HG03025 (cell line): ENCODE data around the gene EGLN3.
A peak's percentile ranks its signal among the peaks of the same experiment; 100 is the strongest.
"Not testable (repeated sequence)": the region's sequence is repeated elsewhere in the genome, so short reads cannot be mapped to it uniquely, and the experiment has no call there.

Experiments used
- ATAC-seq: cut with Tn5 transposase; IDR thresholded peaks from one replicate; pipeline ENCODE4 v1.9.1; 2021; ENCODE audit warnings: mild to moderate bottlenecking, moderate library complexity; ENCODE audit not compliant: unreplicated experiment, low FRiP score

The EGLN3 gene

DNA sequence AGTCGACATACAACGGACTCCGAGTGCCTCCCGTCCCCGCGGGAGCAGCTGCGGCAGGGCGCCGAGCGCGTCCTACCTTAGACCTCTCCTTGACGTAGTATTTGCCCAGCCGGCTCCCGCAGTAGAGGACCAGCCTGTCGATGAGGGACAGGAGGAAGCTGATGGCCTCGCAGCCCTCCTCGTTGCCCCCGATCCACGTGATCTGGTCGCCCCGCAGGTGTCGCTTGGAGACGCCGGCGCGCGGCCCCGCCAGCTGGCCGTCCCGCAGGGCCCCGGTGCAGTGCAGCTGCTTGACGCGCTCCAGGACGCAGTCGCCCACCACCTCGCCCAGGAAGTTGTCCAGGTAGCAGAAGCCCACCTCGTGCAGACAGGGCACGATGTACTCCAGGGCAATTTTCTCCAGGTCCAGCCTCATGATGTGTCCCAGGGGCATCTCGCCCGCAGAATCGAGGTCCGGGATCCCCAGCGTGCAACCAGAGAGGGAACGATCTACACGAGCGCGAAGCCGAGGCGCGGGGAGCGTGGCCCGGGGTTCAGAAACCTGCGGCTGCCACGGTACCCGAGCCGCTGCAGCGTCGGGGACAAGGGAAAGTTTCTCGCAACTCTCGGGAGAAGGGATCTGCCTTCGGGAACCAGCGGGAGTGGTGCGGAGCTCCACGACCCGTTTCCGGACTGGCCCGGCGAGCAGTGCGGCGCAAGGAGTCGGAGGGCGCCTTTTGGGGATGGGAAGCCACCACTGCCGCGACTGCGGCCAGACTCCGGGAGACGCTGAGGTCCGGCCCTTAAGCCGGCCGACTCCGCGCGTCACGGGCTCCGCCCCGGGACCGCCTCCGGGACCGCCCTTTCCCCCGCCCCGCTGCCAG, at the start of gene EGLN3:
TSS of gene EGLN3 (minus strand) at position 755 of the 863 bp plus-strand sequence. CDS start at position 433, 322 bp downstream.
- peak; percentile 67 for ATAC-seq

DNA sequence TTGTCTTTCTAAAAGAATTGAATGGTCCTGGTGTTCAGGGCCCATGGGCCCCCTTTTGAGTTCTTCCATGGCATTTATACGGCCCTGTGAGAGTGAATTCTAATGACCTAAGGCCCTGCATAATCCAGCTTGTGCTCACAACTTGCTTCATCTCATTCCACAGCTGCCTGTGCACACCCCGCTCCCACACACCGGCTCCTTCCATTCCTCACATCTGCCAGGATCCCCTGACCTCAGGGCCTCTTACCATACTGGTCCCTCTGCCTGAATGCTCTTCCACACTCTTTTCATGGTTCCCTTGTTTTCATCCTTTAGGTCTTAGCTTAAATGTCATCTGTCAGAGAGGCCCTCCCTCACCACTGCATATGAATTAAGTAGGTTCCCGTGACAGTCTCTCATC, 49.5 kb upstream of the EGLN3 start:
- no peak for ATAC-seq

DNA sequence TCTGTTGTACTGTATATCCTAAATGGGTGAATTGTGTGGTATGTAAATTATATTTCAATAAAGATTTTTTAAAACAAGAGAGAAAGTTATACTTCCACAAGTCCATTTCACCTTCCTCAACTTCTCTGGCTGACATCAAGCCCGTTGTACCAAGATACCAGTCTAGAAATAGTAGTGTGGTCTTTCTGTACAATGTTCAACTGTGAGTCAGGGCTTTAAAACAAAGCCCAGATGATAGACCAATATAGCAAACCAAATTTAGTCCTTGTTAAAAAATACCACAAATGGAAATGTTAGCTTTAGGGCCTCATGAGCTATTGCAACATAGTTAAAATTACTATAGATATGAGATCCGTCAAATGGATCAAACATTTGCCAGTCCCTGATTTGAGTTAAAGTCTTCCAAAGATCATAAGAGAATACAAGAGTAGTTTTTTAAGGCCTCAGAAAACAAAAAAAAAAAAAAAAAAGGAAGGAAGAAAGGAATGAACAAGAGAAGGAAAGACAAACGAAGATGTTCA, 49.0 kb upstream of the EGLN3 start:
- ATAC-seq = no peak

DNA sequence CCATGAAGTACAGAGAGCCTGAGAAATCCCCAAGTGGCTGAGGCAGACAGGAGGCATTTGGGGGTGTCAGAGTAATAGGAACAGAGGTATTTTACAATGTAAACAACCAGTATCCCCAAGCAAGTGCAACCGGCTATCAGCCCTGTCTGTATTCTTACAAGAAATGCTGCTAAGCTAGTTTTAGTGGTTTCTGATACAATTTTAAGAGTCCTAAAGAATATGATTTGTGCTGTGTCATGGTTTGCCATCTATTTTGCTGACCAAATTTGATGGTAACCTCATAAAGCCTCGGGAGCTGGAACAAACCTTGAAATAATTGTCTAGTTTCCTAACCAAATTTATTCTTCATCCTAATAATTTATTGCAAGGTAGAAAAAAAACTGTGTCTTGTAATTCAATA, 46.7 kb upstream of the EGLN3 start:
- no peak for ATAC-seq

DNA sequence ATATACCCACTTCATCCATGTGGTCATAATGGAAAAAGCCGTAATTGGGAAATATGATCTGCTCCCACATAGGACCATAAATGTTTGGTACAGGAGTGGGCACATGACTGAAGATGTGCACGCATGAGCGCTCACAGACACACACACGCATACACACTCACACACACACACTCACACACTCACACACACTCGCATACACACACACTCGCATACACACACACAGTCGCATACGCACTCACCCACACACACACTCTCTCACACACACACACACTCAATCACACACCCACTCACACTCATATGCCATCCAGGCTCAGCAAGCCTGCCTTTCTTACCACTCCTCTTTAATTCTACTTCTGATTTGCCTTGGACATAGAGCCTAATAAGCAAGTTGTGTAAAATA, 45.6 kb upstream of the EGLN3 start:
- no peak for ATAC-seq

DNA sequence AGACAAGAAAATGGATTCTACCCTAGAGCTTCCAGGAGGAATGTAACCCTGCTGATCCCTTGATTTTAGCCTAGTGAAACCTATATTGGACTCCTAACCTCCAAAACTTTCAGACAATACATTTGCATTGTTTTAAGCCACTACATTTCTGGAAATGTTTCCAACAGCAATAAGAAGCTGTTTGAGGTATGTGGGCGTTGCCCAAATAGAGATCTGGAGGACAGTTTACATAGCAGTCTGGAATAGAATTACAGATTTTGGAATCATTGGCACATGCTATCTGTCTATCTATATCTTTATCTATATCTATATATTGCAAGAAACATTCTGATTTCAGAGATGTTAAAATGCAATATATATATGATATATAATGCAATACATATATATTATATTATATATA, 42.4 kb upstream of the EGLN3 start:
- ATAC-seq = no peak

DNA sequence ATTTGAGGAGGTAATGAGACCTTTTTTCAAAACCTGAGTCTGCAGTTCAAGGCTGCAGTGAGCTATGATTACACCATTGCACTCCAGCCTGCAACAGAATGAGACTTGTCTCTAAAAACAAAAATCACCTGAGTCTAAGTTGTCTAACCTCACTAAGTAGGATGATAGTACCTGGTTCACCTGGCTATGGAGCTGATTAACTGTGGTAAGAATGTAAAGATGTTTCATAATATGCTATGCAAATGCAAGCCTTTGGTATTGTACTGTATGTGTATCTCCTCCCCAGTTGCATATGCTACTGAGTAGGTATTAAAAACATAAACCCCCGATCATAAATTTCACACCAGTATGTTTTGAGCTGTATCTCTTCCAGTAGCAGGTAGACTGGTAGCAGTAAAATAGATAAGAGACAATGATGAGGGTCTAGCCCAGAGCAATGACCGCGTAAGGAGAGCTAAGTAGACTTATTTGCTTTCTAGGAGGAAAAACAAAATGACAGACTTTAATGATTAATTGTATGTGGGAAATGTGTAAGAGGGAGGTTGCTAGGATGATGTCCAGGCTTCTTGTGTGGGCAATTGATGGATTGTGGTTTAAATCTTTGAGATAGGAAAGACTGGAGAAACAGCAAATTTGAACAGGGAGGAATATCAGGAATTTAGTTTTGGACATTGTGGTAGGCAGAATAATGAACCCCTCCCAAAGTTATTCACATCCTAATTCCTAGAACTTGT, 41.6 kb upstream of the EGLN3 start:
- no peak for ATAC-seq

GRCh38 chr14:33990790-33991189, 39.9 kb upstream of the EGLN3 start:
- ATAC-seq = no peak

DNA sequence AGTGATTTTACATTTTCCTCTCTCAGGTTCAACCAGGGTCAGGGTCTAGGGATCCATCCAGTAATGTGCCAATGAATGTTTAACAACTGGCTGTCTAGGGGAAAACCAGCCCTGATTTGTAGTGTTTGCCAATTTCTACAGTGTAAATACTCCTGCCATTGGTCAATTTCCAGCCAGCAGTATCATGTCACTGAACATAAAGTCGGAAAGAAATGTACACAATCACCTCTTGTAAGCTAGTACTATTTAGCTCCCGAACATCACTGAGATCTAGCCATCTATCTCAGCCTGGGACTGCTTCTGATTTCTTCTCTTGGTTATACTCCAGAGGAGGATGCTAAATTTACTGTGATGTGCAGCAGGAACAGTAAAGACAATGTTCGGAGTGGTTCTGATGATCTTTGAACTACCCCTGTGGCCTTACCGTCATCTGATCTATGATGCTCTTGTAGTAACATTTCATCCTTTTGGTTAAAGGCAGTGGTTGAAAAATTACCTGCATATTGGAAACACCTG, 36.7 kb upstream of the EGLN3 start:
- no peak for ATAC-seq

DNA sequence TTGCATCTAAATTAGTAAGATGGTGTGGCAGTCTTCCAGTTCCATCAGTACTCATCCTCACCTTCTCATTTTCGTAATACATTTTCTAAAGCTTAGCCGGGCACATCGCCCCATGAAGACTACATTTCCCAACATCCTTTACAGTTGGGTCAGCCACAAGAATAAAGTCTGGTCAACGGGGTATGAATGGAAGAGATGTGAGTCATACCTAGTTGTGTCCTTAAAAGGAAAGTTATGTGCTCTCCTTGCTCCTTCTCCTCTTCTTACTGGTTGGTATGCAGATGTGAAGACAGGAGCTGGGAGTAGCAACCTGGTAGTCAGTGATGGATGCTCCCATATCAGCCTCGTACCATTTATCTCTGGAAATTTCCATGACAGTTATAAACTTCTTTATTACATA, 35.9 kb upstream of the EGLN3 start:
- ATAC-seq = no peak

GRCh38 chr14:33985242-33985641, 34.4 kb upstream of the EGLN3 start:
- ATAC-seq = no peak

DNA sequence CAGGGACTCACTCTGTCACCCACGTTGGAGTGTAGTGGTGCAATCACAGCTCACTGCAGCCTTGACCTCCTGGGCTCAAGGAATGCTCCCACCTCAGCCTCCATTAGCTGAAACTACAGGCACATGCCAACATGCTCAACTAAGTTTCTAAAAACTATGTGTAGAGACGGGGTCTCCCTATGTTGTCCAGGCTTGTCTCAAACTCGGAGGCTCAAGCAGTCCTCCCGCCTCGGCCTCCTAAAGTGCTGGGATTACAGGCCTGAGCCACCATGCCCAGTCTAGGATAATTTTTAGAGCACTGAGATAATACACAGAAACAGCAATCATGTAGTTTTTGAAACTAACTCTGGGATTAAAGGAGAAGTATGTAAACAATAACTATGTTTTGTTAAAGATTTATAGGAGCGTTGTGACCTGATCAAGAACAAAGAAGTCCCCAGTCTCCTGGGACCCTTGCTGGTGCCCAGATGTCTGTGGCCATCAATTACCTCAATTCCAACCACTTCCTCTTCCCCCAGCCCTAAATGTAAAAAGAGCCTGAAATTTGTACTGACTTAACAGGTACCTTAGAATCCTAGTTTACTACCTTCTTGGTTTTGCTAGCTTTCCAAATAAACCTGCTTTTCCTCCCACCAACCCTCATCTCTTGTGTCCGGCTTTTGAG, 28.9 kb upstream of the EGLN3 start:
- no peak for ATAC-seq

DNA sequence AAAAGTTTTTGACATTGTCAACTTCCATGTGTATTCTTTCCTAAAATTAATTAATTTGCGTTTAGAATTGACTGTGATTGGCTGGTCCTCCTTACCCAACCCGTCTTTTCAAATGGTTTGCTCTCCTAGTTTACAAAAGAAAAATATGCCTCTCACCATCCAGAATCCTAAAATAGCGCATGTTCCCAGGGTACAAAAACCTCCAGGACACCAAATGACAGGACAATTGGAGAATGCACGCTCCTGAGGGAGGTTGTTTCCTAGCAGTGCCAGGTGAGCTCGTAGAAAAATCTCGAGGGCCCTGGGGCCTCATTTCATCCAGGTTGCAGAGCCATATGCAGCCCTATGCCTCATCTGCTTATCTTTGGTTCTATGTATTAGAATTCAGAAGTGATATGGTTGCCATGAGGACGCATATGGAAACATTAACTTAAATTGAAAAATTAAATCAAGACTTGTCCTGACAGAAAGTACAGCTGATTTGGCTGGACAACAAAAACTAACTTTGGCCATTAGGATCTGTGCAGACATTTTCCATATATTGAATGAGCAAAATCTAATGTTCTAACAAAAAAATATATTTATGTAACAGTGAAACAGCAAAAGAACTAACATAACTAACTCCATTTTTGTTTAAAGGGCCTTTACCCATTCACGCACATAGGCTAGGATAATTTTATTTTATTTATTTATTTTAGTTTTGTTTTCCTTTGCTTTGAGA, 28.2 kb upstream of the EGLN3 start:
- ATAC-seq = no peak

DNA sequence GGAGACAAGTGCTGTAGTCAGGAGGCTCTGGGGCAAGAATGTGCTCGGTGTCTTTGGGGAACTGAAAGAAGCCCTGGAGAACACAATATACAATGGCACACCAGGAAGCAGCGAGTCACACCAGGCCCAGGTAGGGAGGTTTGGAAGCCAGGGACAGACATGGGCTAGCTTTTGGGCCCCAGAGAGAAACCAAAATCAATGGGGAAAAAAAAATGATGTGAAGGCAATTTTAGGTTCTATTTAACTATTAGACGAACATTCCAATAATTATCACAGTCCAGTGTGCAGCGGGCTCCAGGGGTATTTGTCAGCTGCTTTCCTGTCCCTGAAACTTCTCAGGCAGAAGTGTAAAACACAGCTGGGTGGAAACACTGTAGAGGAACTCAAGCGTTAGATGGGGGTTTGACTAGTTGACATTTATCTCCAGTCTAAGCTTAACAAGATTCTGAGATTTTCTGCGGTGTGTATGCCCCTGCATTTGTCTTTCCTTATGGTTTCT, 21.8 kb upstream of the EGLN3 start:
- peak; percentile 91 for ATAC-seq

- not testable (repeated sequence) for ATAC-seq
These were observed 19.0 kb upstream of the EGLN3 start for GRCh38 chr14:33969846-33970245.

DNA sequence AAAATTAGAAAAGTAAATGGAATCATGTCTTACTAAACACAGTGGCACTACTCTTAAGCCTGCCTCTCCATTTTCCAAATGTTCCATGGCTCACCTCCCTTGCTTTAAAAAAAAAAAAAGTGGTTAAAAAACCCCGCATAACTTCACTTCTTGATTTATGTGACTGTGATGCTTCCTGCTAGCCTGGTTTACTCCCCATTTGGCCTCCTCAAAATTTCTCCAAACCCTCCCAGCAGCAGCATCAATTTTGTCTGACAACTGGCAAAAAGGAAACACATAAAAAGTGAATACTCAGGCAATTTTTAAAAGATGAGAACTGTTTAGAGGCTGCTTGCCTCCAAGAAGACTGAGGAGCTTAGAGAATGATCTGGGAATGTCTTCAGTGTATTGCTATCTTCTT, 17.8 kb upstream of the EGLN3 start:
- no peak for ATAC-seq

DNA sequence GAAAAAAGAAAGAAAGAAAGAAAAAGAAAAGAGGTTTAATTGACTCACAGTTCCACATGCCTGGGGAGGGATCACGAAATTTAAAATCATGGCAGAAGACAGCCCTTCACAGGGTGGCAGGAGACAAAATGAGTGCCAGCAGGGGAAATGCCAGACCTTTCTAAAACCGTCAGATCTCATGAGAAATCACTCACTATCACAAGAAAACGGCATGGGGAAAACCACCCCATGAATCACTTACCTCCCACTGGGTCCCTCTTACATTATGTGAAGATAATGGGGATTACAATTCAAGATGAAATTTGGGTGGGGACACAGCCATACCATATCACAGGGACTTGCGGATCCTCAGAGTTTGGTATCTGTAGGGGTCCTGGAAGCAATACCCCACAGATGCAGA, 16.3 kb upstream of the EGLN3 start:
- ATAC-seq = no peak

DNA sequence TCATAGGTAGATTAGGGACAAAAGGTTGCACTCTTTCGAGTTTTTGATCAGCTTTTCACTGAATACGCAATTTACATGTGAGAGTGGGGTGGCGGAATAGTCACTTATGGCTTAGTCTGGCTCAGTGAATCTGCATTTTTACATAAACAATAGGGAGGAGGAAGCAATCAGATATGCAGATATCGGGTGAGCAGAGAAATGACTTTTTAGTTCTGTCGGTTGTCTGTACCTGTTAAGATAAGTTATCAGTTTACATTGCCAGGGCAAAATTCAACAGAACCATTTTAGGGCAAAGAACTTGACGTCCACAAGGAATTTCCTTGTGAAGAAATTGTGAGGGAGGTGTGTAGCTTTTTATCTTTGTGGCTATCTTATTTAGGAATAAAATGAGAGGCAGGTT, 15.4 kb upstream of the EGLN3 start:
- no peak for ATAC-seq

DNA sequence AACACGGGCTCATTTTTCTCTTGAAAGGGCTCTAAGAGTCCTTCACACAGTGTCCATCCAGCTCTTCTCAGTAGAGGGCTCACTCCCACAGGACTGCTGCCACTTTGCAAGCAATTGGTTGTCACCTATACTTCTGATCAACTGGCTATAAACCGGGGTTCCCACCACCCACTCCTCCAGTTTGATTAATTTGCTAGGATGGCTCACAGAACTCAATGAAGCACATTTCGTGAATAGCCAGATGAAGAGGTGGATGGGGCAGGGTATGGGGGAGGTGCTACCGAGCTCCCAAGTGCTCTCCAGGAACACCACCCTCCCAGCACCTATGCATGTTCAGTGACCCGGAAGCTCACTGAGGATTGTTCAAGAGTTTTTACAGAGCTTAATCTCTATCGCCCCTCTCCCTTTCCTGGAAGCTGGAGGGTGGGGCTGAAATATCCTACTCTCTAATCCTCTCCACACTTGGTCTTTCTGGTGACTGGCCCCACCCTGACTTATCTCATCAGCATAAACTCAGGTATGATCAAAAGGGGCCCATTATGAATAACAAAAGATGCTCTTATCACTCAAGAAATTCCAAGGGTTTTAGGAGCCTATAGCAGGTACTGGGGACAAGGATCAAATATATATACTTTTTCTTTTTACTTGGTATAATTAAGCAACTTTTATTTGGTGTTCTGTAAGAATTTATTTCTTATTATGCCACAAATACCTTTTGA, 13.9 kb upstream of the EGLN3 start:
- ATAC-seq = no peak
